ENCODE results near the gene ATXN10.

ATXN10 gene

GRCh38 chr22:45876136-45877035, 204.8 kb downstream of the ATXN10 start:
- Histone ChIP-seq H3K27ac (ENCODE audit: low read depth, low read length, poor library complexity, severe bottlenecking) (no peak overlapping the region), H4K20me1 (ENCODE audit: insufficient read depth, low read length) (no peaks in the 10 kb centered on the region), H3K36me3 (ENCODE audit: insufficient read depth, low read length) (peaks cover 9% of the 10 kb centered on the region; the same call in 1 of the 2 replicates), H3K9ac (ENCODE audit: low read length) (no peak overlapping the region), H3K79me2 (ENCODE audit: insufficient read depth, low read length) (no peaks in the 10 kb centered on the region), H3K9me3 (ENCODE audit: low read length) (peaks cover 17% of the 10 kb centered on the region), H3K4me1 (ENCODE audit: insufficient read depth, low read length, severe bottlenecking) (no peaks in the 10 kb centered on the region), H3F3A (ENCODE audit: insufficient read depth, low read length) (no peaks in the 10 kb centered on the region), H2AFZ (ENCODE audit: low read length) (no peak overlapping the region), H3K9me2 (ENCODE audit: low read depth, low read length) (no peaks in the 10 kb centered on the region), H3K4me2 (ENCODE audit: low read length) (no peak overlapping the region), H3K27me3 (ENCODE audit: insufficient read depth, low read length) (peaks cover 13% of the 10 kb centered on the region; the same call in 1 of the 2 replicates), H3K4me3 (ENCODE audit: low read depth, low read length, poor library complexity, severe bottlenecking) (no peak overlapping the region)
- TF ChIP-seq CTCF (IDR thresholded peaks at IDR 0.05; ENCODE audit: low read length) (no peak), EZH2 (IDR thresholded peaks at IDR 0.05; ENCODE audit: borderline replicate concordance, low read length) (no peak)

GRCh38 chr22:45877036-45877380, 205.4 kb downstream of the ATXN10 start:
- H3K79me2 ChIP-seq (ENCODE audit: insufficient read depth, low read length) = no peaks in the 10 kb centered on the region
- no peak overlapping the region for H3K27ac ChIP-seq (ENCODE audit: low read depth, low read length, poor library complexity, severe bottlenecking)
- no peaks in the 10 kb centered on the region for H3K4me1 ChIP-seq (ENCODE audit: insufficient read depth, low read length, severe bottlenecking)
- H3K27me3 ChIP-seq (ENCODE audit: insufficient read depth, low read length) = peaks cover 13% of the 10 kb centered on the region; the same call in 1 of the 2 replicates
- TF ChIP-seq CTCF (IDR thresholded peaks at IDR 0.05; ENCODE audit: low read length) (no peak), EZH2 (IDR thresholded peaks at IDR 0.05; ENCODE audit: borderline replicate concordance, low read length) (no peak)
- peaks cover 17% of the 10 kb centered on the region for H3K9me3 ChIP-seq (ENCODE audit: low read length)
- no peaks in the 10 kb centered on the region for H4K20me1 ChIP-seq (ENCODE audit: insufficient read depth, low read length)
- H3F3A ChIP-seq (ENCODE audit: insufficient read depth, low read length) = no peaks in the 10 kb centered on the region
- H3K4me2 ChIP-seq (ENCODE audit: low read length) = no peak overlapping the region
- H2AFZ ChIP-seq (ENCODE audit: low read length) = no peak overlapping the region
- no peaks in the 10 kb centered on the region for H3K9me2 ChIP-seq (ENCODE audit: low read depth, low read length)
- H3K4me3 ChIP-seq (ENCODE audit: low read depth, low read length, poor library complexity, severe bottlenecking) = no peak overlapping the region
- H3K9ac ChIP-seq (ENCODE audit: low read length) = no peak overlapping the region
- peaks cover 9% of the 10 kb centered on the region; the same call in 1 of the 2 replicates for H3K36me3 ChIP-seq (ENCODE audit: insufficient read depth, low read length)

- H3K27ac ChIP-seq (ENCODE audit: low read depth, low read length, poor library complexity, severe bottlenecking) = no peak overlapping the region
- no peak overlapping the region for H3K4me2 ChIP-seq (ENCODE audit: low read length)
- H3K27me3 ChIP-seq (ENCODE audit: insufficient read depth, low read length) = peaks cover 13% of the 10 kb centered on the region; the same call in 1 of the 2 replicates
- no peak for TF ChIP-seq CTCF (IDR thresholded peaks at IDR 0.05; ENCODE audit: low read length)
- no peak for TF ChIP-seq EZH2 (IDR thresholded peaks at IDR 0.05; ENCODE audit: borderline replicate concordance, low read length)
- H3F3A ChIP-seq (ENCODE audit: insufficient read depth, low read length) = no peaks in the 10 kb centered on the region
- no peak overlapping the region for H3K4me3 ChIP-seq (ENCODE audit: low read depth, low read length, poor library complexity, severe bottlenecking)
- H4K20me1 ChIP-seq (ENCODE audit: insufficient read depth, low read length) = no peaks in the 10 kb centered on the region
- peaks cover 7% of the 10 kb centered on the region; the same call in 1 of the 2 replicates for H3K36me3 ChIP-seq (ENCODE audit: insufficient read depth, low read length)
- no peaks in the 10 kb centered on the region for H3K4me1 ChIP-seq (ENCODE audit: insufficient read depth, low read length, severe bottlenecking)
- no peak overlapping the region for H3K9ac ChIP-seq (ENCODE audit: low read length)
- H3K79me2 ChIP-seq (ENCODE audit: insufficient read depth, low read length) = no peaks in the 10 kb centered on the region
- peaks cover 13% of the 10 kb centered on the region for H3K9me3 ChIP-seq (ENCODE audit: low read length)
- H2AFZ ChIP-seq (ENCODE audit: low read length) = no peak overlapping the region
- H3K9me2 ChIP-seq (ENCODE audit: low read depth, low read length) = no peaks in the 10 kb centered on the region
Measured at GRCh38 chr22:45877651-45878050, 206.0 kb downstream of the ATXN10 start.

Data from OCI-LY1 (cell line).